HG03457 (cell line): ENCODE measurements around the gene TUSC7.

ENCODE experiments used
- ATAC-seq: cut with Tn5 transposase; IDR thresholded peaks from one replicate; pipeline ENCODE4 v1.9.1; 2021; ENCODE audit warnings: moderate number of reproducible peaks; ENCODE audit not compliant: unreplicated experiment

Gene TUSC7

DNA sequence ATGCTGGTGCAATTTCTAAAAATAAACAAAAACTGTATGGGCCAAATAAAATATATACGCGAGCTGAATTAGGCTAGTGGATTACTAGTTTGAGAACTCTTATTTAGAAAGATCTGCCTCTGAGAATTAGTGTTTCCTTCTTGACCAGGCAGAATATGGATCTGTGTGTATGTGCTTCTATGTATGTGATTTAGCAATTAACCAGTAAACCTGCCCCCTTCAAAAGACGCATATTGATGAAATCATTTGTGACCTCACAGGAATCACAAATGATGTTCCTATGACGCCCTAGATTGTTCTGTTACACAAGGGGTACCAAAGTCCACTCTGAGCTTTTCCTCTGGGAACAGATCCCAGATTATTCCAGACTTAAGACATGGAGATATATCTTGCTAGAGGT lies at the start of gene TUSC7:
TSS of gene TUSC7 (plus strand) at position 301 of the 400 bp plus-strand sequence.
- ATAC-seq = no peak

DNA sequence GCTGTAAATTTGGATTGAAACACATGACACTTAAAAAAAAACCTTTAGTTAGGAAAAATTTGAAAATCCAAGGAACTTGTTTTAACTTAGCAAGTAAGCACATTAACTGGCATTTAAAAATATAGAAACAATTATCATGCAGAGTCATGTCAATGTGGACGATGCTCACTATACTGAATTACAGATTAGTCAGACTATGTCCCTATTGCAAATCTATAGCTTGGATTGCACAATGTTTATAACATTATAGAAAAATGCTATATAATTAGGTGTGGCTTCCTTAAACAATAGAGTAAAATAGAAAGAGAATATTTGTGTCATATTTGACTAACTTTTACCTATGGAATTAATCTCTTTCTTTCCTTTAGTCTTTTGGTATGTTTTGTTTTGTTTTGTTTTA lies 48.4 kb upstream of the TUSC7 start:
- no peak for ATAC-seq

DNA sequence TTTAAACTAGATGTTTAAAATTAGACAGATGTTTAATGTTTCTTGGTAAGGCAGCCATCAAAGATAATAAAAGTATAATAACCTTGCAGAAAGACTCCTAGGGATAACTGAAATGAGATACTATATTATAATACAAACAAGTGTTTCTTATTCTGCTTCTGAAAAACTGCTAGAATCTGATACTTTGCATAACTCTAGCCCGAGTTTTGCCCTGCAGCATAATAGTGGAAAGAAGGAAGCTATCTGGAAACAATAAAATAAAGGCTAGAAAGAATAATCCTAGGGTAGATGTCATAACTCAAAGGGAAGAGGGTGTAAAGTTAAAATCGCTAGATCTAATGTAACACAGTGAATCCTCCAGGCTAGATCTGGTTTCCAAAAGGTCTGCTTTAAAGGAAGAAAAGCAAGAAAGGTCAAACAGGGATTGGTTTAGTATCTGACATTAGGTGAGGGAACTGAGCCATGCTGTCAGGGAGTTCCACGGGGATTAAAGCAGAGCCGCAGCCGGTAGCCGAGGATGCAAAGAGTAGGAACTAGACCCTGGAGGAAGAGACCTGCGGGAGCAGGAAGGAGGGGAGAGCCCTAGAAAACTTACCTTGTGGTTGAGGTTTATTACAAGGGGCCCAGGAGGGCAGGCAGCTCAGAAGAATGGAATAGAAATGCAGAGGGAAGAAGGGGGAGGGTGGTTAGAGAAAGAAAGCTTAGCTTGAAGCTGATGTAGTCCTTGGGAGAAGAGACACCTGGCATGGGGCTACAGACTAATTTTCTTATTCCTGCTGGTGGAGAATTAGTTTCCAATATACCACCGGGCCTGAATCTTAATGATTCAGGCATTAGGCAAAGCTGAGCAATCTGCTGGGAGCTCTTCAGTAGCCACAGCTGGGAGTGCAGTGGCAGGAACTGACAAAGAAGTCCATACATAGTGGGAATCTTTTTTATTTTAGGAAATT lies 46.1 kb upstream of the TUSC7 start:
- ATAC-seq = no peak

DNA sequence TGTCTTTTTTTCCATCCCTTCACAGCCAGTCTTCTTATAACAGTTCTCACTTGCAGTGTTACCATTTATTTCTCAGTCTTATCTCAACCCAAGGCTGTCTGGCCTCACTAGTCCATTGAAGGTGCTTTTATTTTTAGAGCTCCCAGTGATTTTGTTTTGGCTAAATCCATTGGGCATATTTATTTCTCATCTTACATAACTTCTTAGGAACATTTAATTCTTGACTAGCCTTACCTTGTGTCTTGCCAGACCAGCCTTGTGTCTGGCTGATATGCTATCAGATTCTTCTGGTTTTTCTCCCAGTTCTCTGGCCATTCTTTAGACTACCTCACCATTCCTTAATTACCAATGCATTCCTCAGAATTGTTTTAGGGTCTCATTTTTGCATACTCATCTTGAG lies 42.3 kb upstream of the TUSC7 start:
- no peak for ATAC-seq

DNA sequence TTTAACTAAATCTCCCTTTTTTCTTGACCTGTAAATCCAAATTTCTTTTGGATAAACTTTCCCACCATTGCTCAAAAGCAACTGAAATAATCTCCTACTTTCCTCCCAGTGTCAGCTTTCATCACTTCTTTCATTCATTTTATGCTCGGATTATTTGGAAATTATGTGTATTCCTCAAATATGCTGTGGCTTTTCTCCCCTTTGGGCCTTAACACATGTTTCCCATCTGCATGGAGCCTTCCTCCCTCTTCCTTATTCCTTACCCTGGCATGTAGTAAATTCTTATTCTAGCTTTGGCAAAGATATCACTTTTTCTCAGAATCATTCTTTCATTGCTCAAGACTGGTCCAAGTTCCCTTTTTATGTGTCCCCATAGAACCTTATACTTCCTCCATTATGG lies 41.8 kb upstream of the TUSC7 start:
- ATAC-seq = no peak

DNA sequence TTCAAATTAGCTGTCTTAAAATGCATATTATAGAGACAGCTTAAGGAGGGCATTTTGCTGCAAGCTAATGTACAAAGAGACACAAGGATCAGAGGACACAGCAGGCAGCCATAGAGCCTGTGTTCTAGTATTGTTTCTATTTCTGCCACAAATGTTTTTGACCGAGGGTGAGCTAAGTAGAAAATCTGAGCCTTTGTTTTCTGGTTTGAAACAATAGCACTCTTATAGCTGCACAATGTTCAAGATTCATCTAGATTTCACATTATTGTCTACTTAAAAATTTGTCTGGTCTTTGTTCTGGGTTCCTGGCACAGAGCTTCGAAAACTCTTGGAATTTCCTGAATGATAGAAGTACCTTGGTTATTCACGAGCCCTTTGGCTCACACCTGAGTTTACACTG lies 40.0 kb upstream of the TUSC7 start:
- ATAC-seq = no peak

DNA sequence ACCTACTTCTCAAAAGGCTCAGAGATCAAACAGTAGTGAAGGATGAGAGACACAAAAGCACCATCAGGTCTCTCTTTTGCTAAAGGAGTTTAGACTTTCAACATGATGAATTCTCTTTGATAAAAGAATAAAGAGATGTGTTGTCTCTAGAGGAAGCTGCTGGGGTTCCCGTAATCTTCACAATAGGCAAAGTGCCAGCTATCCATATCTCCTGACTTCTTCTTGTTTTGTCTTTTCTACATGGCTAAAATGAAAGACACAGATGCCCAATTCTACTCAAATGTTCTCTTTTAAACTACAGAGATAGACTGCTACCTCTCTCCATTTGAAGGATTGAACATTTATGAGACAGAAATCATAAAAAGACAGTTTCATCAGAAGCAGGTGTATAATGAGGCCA lies 38.4 kb upstream of the TUSC7 start:
- no peak for ATAC-seq

DNA sequence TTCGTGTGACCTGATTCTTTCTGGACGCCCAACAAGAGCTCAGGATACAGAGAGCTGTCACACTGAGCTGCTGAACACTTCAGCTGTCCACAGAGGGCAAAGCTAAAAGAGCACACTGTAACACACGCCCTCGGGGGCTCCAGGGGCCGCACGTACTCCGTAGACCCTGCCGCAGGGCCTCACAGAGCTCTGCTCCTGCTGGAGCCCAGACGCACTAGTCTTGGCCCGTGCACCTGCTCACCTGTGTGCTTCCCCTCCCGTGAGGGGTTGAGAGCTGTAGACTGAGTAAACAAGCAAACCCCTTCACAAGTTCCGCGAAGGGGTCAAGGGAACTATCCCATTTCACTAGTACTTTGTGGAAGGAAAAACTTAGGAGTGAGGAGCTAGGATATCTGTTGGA lies 30.7 kb upstream of the TUSC7 start:
- ATAC-seq = no peak

DNA sequence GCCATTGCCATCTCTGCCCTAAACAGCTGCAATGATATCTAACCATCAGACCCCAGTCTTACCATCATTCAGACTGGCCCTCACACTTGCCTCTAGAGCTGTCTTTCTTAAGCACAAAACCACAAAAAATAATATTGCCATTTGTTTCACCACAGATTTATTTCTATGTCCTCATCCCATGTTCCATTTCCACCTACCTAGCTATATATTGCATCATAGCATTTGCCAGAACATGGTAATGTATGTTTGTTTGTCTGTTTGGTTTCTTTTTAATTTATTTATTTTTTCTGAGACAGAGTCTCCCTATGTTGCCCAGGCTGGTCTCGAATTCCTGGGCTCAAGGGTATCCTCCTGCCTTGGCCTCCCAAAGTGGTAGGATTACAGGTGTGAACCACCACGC lies 18.5 kb upstream of the TUSC7 start:
- no peak for ATAC-seq

DNA sequence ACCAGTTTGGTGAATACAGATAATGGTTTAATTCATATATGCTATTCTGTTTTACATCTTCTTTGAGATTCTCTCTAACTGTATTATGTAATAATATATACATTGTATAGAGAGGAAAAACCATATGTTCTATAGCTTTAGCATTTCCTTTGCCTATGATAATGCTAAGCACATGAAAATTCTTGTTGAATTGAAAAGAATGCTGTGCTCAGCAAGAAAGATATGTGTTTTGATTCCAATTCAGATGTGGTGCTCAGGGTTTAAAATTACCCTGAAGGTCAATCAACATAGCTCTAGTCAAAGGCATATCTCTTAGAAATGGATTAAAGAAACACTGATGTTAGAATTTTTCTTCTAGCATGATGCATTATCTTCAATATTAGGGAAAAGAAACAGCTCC lies 8.5 kb upstream of the TUSC7 start:
- ATAC-seq = no peak

DNA sequence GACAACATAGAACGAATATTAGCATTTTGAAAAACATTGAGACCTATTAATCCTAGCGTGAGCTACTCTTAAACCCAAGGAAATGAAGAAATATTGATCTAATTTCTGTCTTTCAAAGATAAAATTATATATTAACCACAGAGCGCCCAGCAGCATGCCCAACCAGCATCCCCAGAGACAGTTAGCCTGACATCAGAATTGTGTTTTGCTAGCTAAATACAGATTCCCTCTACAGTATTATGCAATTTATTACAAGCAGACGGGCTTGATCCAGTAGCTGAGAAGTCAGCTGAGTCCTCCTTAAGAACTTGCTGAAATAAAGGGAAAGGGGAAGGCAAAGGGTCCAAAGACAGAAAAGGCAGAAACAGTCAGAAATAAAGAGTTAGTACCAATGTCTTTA lies 7.2 kb upstream of the TUSC7 start:
- no peak for ATAC-seq

DNA sequence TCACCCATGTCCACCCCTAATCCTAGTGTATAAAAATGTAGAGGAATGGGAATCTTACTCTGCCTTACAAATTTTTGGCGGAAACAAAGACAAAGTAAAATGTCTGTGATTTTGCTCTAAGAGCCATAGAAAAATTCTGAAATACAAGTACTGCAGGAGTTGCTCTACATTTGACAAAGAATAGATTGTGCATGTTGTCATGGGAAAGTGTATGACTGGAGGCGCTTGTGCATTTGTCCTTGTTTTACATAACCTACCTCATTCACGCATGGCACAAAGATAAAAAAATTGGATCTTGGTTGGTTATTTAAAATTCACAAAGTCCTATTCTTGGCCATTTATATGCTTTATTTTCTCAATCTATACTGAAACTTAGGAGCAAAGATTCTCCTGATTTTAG lies 2.0 kb upstream of the TUSC7 start:
- ATAC-seq = no peak

DNA sequence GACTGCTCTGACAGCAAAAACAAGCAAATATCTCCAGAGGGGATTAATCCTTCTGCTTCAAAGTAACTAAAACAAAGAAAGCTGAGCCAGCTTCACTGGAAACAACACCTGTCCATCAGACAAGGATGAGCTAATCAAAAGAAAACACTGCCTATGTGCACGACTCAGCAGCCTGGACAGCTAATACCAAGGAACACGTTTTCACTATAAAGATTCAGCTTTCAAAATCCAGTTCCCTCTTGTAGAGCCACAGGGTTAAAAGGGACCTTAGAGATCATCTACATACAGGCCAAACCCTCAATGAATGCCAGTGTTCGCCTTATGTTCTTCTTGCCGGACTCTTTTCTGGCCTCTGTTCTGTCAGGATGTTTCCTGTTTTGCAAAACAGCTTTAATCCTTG lies 6.9 kb downstream of the TUSC7 start:
- ATAC-seq = no peak

DNA sequence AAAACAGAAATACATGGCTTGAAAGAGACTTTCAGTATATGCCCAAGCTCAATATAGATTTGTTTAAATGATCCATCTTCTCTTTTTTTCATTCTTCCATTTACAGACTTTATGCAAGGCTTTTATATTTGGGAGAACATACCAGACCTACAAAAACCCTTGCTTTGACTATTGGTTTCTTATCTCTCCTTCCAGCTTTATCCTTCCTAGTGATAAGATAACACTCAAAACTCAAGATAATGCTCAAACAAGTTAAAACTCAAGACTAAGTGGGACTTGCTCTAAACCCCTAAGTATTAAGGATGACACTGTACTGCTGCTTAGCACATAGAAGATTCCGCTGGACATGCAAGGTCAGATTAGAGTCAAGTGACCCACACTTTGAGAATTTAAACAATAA lies 8.0 kb downstream of the TUSC7 start:
- ATAC-seq = no peak

DNA sequence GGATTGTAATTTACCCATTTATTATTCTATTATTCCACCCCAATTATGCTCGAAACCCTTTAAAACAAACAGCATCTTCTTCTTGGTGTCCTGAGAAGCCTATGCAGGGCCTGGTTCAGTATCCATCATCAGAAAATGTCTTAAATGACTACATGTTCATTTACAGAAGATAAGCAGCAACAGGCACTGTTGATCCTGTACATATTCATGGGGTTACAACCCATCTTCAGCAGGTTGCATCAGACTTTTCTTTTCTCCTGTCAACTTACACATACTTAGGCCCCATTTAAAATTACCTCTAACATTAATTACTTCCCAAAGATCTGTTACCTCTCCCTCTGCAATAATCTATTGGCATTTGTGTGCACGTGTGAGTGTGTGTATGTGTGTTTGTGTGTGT lies 18.9 kb downstream of the TUSC7 start:
- ATAC-seq = no peak

DNA sequence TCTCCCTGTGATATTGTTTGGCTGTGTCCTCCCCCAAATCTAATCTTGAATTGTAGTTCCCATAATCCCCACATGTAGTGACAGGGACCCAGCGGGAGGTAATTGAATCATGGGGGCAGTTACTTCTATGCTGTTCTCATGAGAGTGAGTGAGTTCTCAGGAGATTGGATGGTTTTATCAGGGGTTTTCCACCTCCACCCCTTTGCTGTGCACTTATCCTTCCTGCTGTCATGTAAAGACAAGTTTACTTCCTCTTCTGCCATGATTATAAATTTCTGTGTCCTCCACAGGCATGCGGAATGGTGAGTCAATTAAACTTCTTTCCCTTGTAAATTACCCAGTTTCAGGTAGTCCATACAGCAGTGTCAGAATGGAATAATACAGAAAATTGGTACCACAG lies 24.7 kb downstream of the TUSC7 start:
- ATAC-seq = no peak

DNA sequence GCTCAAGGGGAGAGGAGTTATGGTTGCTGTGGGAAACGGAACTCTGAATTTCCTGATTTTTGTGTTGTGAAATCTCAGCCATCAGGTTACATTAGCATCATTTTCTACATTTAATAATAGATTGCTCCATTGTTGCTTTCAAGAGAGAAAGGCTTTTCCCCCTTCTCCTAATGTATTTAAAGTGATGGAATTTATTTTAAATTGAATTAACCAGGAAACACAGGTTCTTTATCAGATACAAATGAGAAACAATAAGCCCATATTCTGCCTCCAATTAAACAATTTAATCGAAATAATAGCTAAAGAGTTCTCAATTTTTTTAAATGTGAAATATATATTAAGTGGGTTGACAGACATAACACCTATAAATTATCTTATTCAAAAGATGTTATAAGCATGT lies 30.1 kb downstream of the TUSC7 start:
- ATAC-seq = no peak

DNA sequence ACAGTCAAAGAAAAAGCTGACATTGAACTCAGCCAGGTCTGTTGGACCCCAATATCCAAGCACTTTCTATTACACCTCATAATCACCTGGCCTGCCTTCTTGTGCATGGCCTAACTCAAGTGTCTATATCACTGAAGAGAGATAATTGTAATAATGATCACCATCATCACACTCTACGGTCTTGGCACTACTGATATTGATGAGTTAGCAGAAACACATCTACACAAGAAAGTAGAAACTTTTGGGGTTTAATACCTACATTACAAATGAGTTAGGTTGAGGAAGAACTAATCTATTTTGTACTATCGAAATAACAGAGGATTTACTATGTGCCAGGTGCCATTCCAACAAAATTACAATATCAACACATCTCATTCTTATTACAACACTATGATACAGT lies 30.7 kb downstream of the TUSC7 start:
- ATAC-seq = no peak

DNA sequence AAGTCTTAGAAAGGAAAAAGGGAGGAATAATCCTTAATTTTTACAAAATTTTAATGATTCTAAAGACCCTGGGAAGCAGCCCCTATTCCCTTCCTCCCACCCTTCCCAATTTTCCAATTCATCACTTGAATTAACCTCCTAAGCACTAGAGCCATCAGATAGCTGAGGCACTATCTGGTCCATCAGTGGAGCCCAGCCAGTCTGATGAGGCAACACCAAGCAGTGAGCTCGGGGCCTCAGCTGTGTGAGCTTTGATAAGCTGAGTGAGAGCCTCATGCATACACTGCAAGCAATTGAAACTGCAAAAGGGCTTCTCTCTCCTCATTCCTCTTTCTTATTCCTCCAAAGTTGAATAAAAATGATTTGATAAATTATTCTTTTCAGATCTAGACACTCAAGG lies 31.9 kb downstream of the TUSC7 start:
- ATAC-seq = no peak

DNA sequence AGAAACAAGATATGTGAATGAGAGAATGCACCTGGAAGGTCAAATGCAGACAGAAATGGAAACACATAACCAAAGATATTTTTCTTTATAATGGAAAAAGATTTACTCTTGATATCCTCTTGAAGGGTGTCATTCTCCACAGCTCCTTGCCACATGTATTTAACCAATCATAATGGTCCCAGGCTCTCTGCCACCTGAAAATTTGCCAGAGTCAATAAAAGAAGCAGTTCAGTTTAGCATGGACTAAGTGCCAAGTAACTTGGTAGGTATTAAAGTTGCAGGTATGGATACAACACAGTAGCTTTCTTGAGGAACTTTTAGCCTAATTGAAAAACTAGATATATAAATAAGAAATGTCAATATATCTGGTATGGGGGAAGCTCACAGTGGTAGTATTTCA lies 33.5 kb downstream of the TUSC7 start:
- no peak for ATAC-seq

DNA sequence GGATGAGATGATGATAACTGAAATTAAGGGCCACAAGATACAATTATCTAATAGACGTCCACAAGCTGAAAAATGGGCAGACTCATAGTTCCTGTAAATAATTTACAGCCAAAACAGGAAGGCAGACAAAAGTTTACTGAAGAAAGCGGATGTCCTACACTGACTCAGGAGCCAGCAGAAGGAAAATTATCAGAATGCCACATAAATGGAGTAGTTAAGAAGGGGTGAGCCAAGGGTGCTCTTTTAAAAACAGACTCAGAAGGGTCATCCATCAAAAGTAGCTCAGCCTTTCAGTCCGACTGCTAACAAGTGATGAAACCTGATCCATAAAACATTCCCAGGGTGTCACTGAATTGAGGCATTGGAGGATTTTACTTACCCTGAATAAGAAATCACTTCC lies 39.8 kb downstream of the TUSC7 start:
- no peak for ATAC-seq

DNA sequence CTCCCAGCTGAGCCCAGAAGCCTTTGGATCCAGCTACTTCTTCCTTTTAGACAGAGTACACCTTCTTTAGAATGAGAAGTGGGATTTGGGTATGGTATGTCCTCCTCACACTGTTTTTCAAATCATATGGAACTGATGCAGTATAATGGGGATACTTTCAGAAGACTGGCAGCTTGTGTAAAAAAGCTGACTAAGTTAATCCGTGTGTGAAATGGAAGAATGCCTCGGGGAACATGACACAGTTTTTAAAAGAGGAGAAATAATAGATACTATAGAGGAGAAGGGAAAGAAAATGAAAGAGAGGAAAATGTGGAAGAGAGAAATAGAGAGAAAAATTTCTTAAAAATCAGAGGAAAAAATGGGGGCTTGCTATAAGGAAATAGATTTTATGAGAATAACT lies 47.7 kb downstream of the TUSC7 start:
- ATAC-seq = no peak

DNA sequence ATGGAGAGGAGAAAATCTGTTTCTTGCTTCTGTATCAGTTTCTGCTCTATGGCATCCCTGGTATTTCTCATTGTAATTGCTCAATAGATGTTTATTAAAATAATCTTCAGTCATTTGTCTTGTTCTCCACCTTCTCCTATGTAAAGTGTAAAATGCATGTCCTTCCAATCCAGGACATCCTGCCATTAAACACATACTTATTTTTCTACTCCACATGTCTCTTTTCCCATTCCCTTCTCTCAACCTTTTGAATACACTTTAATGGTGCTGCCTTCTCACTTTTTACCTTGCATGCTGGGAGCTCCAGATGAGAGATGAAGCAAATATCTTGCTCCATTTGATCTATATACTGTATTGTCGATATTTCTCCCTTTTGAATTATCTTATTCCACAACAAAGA lies 49.7 kb downstream of the TUSC7 start:
- ATAC-seq = no peak
